DMS53 (cell line): ENCODE results near the gene CFAP92.
"Not testable (repeated sequence)": the region's sequence is repeated elsewhere in the genome, so short reads cannot be mapped to it uniquely, and the experiment has no call there.

Experiments
- DNase-seq: peaks from one replicate; lab custom pipeline; 2025; lab: John Stamatoyannopoulos, UW

The CFAP92 gene

GRCh38 chr3:128864849-128865804 is 128.7 kb downstream of the CFAP92 start:
- DNase-seq, result not testable (repeated sequence)

DNA sequence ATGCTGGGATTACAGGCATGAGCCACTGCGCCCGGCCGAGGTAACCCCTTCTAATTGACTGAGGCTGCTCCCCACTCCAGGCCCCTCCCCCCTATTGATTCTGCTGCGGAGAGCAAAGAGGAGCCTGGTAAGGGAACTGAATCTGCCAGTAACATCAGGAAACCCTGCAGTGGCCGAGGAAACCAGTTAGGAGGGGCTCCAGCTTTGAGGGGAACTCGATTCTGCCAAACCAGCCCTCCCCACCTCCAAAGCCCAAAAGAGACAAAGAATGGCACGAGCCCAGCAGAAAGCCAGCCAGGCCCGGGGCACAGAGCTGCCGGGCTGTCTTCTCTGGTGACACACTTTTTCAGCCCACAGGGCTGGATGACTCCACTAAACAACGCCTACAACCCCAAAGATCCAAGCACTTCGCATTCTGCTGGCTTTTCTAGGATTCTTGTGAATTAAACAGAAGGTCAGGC is 129.5 kb downstream of the CFAP92 start:
- DNase-seq, result no peak

DNA sequence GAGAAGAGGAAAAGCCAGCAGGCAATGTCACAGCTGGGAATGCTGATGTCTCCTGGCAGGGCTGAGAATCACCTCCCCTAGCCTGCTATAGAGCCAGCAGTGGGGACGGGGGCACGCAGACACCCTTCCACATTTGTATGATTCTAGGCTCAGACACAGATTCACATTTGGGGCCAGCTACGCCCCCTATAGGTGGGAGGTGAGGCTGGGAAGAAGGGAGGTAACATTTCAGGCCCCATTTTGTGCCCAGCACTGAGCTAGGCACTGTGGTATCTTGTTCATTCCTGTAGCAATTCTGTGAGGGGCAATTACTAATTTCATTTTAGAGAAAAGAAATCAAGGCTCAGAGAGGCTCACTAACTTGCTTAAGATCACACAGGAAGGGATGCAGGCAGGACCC is 130.3 kb downstream of the CFAP92 start:
- DNase-seq, result no peak

DNA sequence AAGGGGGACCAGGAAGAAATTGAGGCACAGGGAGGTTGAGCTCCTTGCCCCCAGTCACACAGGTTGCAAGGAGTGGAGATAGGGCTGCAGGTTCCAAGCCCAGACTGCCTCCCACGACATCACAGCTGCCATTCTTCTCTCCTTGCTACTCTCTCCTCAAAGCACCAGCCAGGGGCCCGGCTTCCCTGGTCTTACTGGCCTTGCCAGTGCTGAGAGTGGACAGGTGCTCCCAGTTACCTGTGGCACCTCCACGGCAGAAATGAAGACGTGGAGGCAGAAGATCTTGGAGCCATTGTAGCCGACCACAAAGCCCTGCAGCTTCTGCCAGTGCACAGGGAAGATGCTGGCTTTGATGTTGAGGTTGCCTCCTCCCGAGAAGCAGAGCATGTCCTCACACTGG is 132.4 kb downstream of the CFAP92 start:
- DNase-seq, result no peak
